Measurements from ENCODE around the gene FOXP4.
"Not testable (repeated sequence)": the region's sequence is repeated elsewhere in the genome, so short reads cannot be mapped to it uniquely, and the experiment has no call there.

Gene FOXP4

GRCh38 chr6:41615311-41615710, 69.1 kb downstream of the FOXP4 start:
- no peak overlapping the region for H3K27ac Mint-ChIP-seq
- H3K4me3 Mint-ChIP-seq, result no peak overlapping the region
- no peak for TF ChIP-seq CTCF (IDR thresholded peaks at IDR 0.05; ENCODE audit: unreplicated experiment in 3 of 3)
- H3K27me3 Mint-ChIP-seq (ENCODE audit: low read depth), result peaks cover 6% of the 10 kb centered on the region
- H3K4me1 Mint-ChIP-seq, result no peaks in the 10 kb centered on the region
- H3K36me3 Mint-ChIP-seq (ENCODE audit: low read depth), result peaks cover 9% of the 10 kb centered on the region
- H3K9me3 Mint-ChIP-seq, result peaks cover 27% of the 10 kb centered on the region

GRCh38 chr6:41618598-41618997, 72.4 kb downstream of the FOXP4 start:
- Mint-ChIP-seq H3K27ac (no peak overlapping the region), H3K27me3 (ENCODE audit: low read depth) (peaks cover 6% of the 10 kb centered on the region), H3K9me3 (peaks cover 26% of the 10 kb centered on the region), H3K4me1 (peaks cover 6% of the 10 kb centered on the region), H3K36me3 (ENCODE audit: low read depth) (peaks cover 3% of the 10 kb centered on the region), H3K4me3 (no peak overlapping the region)
- no peak for TF ChIP-seq CTCF (IDR thresholded peaks at IDR 0.05; ENCODE audit: unreplicated experiment in 3 of 3)

GRCh38 chr6:41619193-41619592, 73.0 kb downstream of the FOXP4 start:
- H3K4me1 Mint-ChIP-seq; H3K4me3 Mint-ChIP-seq; H3K36me3 Mint-ChIP-seq (ENCODE audit: low read depth); H3K27me3 Mint-ChIP-seq (ENCODE audit: low read depth); H3K27ac Mint-ChIP-seq: not testable (repeated sequence)
- H3K9me3 Mint-ChIP-seq, result peaks cover 22% of the 10 kb centered on the region

- Mint-ChIP-seq H3K27me3 (ENCODE audit: low read depth) (peaks cover 6% of the 10 kb centered on the region), H3K9me3 (peaks cover 21% of the 10 kb centered on the region), H3K27ac (no peak overlapping the region), H3K4me3 (no peak overlapping the region), H3K36me3 (ENCODE audit: low read depth) (peaks cover 3% of the 10 kb centered on the region), H3K4me1 (peaks cover 19% of the 10 kb centered on the region)
- TF ChIP-seq CTCF (IDR thresholded peaks at IDR 0.05; ENCODE audit: unreplicated experiment in 3 of 3), result no peak
These were observed 75.2 kb downstream of the FOXP4 start for GRCh38 chr6:41621367-41621766.

- H3K4me1 Mint-ChIP-seq, result peaks cover 23% of the 10 kb centered on the region
- H3K4me3 Mint-ChIP-seq, result no peak overlapping the region
- peaks cover 3% of the 10 kb centered on the region for H3K36me3 Mint-ChIP-seq (ENCODE audit: low read depth)
- TF ChIP-seq CTCF (IDR thresholded peaks at IDR 0.05; ENCODE audit: unreplicated experiment in 3 of 3), result no peak
- H3K27me3 Mint-ChIP-seq (ENCODE audit: low read depth), result peaks cover 6% of the 10 kb centered on the region
- peak overlapping the region in 2 of 3 experiments; percentile 56 to 80 for H3K27ac Mint-ChIP-seq
- H3K9me3 Mint-ChIP-seq, result peaks cover 21% of the 10 kb centered on the region
These were observed 75.6 kb downstream of the FOXP4 start for GRCh38 chr6:41621802-41622201.

- peaks cover 3% of the 10 kb centered on the region for H3K36me3 Mint-ChIP-seq (ENCODE audit: low read depth)
These were observed 76.2 kb downstream of the FOXP4 start for GRCh38 chr6:41622206-41622988.

More at GRCh38 chr6:41622206-41622988, 76.2 kb downstream of the FOXP4 start:
- Mint-ChIP-seq H3K27me3 (ENCODE audit: low read depth) (peaks cover 6% of the 10 kb centered on the region), H3K27ac (peak overlapping the region; percentile 56 to 80 (median 61)), H3K9me3 (peaks cover 21% of the 10 kb centered on the region), H3K4me3 (no peak overlapping the region), H3K4me1 (peaks cover 28% of the 10 kb centered on the region)
- TF ChIP-seq CTCF (IDR thresholded peaks at IDR 0.05; ENCODE audit: unreplicated experiment in 3 of 3), result no peak
